Karpas-422 (cell line): ENCODE results near the gene TMEM126B. TPM values are rescaled to one million over a fixed set of nuclear protein-coding genes. Genes with fewer than 3 reads are reported as not detected.

ENCODE experiments used
- DNase-seq: peaks from one replicate; pipeline ENCODE4 v3.0.0-alpha.2; 2015
- H2AFZ ChIP-seq: fragments of 200-600 bp; sonication (generic); 2 replicates; pipeline ENCODE4 v1.6.1; 2014; ENCODE audit warnings: antibody characterized with exemption, low read length, mixed read lengths
- H3K27ac ChIP-seq: fragments of 200-600 bp; sonication (generic); 2 replicates; pipeline ENCODE4 v1.5.1; 2014; ENCODE audit warnings: mild to moderate bottlenecking, low read length, moderate library complexity
- H3K27me3 ChIP-seq: fragments of 200-600 bp; sonication (generic); 2 replicates; pipeline ENCODE4 v1.6.1; 2014; ENCODE audit warnings: low read length, mixed read lengths
- H3K36me3 ChIP-seq: fragments of 200-600 bp; sonication (generic); 2 replicates; pipeline ENCODE4 v1.6.1; 2014; ENCODE audit warnings: low read length, mixed read lengths; ENCODE audit not compliant: insufficient read depth
- H3K4me1 ChIP-seq: fragments of 200-600 bp; sonication (generic); 2 replicates; pipeline ENCODE4 v1.6.1; 2014; ENCODE audit warnings: mild to moderate bottlenecking, low read length, mixed read lengths
- H3K4me2 ChIP-seq: fragments of 200-600 bp; sonication (generic); 2 replicates; pipeline ENCODE4 v1.6.1; 2014; ENCODE audit warnings: low read length, low read depth, mild to moderate bottlenecking; ENCODE audit not compliant: poor library complexity, severe bottlenecking
- H3K4me3 ChIP-seq: fragments of 200-600 bp; sonication (generic); 2 replicates; pipeline ENCODE4 v1.5.1; 2014; ENCODE audit warnings: mild to moderate bottlenecking, antibody characterized with exemption, low read length, mixed read lengths
- H3K79me2 ChIP-seq: fragments of 200-600 bp; sonication (generic); 2 replicates; pipeline ENCODE4 v1.6.1; 2014; ENCODE audit warnings: mild to moderate bottlenecking, low read length, mixed read lengths
- H3K9ac ChIP-seq: fragments of 200-600 bp; sonication (generic); 2 replicates; pipeline ENCODE4 v1.6.0; 2014; ENCODE audit warnings: low read length
- H3K9me2 ChIP-seq: fragments of 200-600 bp; sonication (generic), shearing (Covaris generic); replicated peaks from 2 replicates; pipeline ENCODE4 v1.6.0; 2014; ENCODE audit warnings: mild to moderate bottlenecking, low read length, moderate library complexity; ENCODE audit not compliant: insufficient read depth
- H3K9me3 ChIP-seq: fragments of 300-700, 200-600 bp; sonication (generic); 2 replicates; pipeline ENCODE4 v1.6.1; 2014; ENCODE audit warnings: low read length, mixed read lengths
- H4K20me1 ChIP-seq: fragments of 200-600 bp; sonication (generic); 2 replicates; pipeline ENCODE4 v1.6.1; 2014; ENCODE audit warnings: mild to moderate bottlenecking, antibody characterized with exemption, low read length, low read depth; ENCODE audit not compliant: insufficient read depth
- total RNA-seq: library from RNA; depleted of rRNA; stranded (reverse); fragments of >200 nt; shearing (Covaris generic); gene quantifications from 2 replicates; pipeline ENCODE4 v1.2.3, GENCODE V29; 2014; ENCODE audit warnings: low replicate concordance; rRNA removed

Gene TMEM126B
- total RNA-seq, 1 experiment from 2014 or later: 188 TPM

DNA sequence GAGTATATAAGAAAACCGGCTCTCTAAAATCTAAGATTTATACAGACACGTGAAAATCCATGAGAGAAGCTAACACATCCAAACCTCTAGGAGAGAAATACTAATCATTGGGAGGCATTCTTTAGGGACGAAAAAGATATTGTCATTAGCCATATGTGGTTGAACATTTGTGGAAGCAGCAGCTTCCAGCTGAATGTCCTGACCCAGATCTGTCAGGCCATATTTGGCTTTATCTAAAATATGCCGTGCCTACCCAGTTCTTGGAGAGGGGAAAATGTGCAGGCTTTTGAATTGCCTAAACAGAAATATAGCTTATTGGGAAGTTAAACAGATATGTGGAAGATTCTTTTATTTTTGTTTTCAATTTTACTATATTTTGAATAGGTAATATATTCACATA is 51.2 kb downstream of the TMEM126B start:
- Histone ChIP-seq H3K9ac (no peak overlapping the region), H2AFZ (no peak overlapping the region), H3K36me3 (no peaks in the 10 kb centered on the region), H3K79me2 (no peaks in the 10 kb centered on the region), H3K4me2 (no peak overlapping the region), H3K9me2 (no peaks in the 10 kb centered on the region), H3K9me3 (no peaks in the 10 kb centered on the region), H3K4me3 (no peak overlapping the region), H3K27me3 (no peaks in the 10 kb centered on the region), H4K20me1 (no peaks in the 10 kb centered on the region), H3K4me1 (peaks cover 28% of the 10 kb centered on the region), H3K27ac (no peak overlapping the region)
- DNase-seq: no peak

DNA sequence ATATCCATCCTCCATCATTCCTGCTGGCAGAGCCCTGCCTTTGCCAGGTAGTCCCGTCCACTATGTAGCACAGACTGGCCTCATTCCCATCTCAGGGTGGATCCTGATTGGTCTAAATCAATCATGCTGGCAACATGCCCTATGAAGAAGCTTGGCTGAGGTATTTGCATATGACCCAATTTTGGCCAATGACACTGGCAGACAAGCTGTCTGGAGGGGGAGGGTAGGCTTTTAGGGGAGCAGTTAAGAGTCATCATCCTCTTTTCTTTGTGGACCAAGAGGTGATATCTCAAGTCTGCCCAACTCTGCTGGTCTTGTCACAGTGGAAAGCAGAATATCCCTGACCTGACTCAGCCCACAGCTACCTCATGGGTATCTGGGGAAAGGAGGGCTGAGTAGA is 52.5 kb downstream of the TMEM126B start:
- peak; percentile 84 for DNase-seq
- Histone ChIP-seq H3K9ac (no peak overlapping the region), H3K4me3 (no peak overlapping the region), H3K4me2 (peak overlapping the region; percentile 85), H3K27me3 (no peaks in the 10 kb centered on the region), H3K9me3 (no peaks in the 10 kb centered on the region), H3K36me3 (no peaks in the 10 kb centered on the region), H3K9me2 (no peaks in the 10 kb centered on the region), H4K20me1 (no peaks in the 10 kb centered on the region), H3K4me1 (peaks cover 28% of the 10 kb centered on the region), H2AFZ (no peak overlapping the region), H3K79me2 (no peaks in the 10 kb centered on the region), H3K27ac (no peak overlapping the region)

DNA sequence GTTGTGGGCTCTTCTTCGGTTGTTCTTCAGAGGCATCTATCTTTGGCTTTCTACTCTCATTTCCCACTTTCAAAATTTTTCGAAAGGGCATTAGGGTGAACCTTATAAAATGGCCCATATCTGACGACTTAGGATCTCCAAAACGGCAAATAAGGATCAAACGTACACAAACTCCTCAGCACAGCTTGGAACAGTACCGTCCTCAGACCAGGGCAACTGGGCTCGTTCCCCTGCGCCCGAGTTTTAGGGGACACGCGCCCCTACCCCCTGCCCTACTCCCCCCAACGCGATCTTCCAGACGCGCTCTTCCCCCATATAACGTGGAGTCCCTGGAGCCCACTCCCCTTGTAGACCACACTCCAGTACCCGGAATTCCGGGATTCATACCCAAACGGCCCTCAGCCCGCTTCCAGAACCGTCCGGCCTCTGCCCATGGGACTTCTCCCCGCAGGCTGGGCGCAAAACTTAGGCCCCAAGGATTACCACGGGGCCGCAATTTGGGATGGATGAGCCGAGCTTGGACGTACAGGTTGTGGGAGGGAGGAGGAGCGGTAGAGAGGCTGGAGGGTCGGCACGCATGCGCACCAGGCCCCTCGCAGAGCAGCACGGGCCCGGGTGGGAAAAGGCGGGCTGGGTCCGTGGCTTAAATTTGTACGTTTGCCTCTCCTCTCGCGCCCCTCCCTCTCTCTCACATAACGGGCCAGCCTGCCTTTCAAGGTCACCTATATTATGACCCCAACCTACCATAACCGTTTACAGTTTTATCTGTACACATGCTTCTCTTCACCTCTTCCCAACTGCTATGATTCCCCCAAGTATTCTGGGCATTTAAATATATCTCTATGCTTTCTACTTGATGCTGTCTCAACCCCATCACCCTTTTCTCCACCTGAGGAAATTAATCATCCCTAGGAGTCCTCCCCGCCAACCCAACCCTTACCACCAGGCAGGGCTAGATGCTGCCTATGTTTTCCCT is 54.2 kb downstream of the TMEM126B start:
- H3K27ac ChIP-seq: no peak overlapping the region

DNA sequence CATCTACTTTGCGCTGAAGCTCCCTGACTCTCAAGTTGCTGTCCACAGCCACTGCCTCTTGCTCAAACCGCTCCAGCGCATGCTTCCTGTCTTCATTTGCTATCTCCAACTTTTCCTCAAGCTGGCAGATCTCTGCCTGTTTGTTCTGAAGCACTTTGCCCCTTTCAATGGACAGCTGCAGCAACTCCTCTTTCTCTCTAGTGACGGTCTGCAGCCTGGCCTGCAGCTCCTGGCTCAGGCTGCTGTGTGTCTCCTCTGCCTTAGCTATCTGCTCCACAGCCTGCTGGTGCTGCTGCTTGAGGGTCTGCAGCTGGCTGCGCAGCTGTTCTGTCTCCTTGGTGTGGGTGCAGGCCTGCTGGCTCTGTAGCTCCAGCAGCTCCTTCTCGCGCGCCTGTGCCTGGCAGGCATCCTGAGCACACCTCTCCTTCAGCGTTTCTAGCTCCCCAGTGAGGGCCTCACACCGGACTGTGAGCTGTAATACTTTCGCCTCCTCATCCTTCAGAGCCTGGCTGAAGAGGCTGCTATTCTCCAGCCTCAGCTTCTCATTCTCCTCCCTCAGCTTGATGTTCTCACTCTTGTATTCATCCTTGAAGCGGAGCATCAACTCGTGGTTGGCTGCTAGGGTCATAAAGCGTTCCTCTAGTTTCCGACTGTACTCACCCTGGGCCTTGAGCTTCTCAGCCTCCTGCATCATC is 56.9 kb downstream of the TMEM126B start:
- Histone ChIP-seq H3K9me2 (no peaks in the 10 kb centered on the region), H3K36me3 (no peaks in the 10 kb centered on the region), H3K27ac (no peak overlapping the region), H3K4me1 (peaks cover 32% of the 10 kb centered on the region), H2AFZ (no peak overlapping the region), H3K9ac (no peak overlapping the region), H3K9me3 (no peaks in the 10 kb centered on the region), H3K4me2 (no peak overlapping the region), H3K27me3 (no peaks in the 10 kb centered on the region), H3K79me2 (no peaks in the 10 kb centered on the region), H3K4me3 (no peak overlapping the region), H4K20me1 (no peaks in the 10 kb centered on the region)
- DNase-seq: no peak

More for the DNA sequence above, 54.2 kb downstream of the TMEM126B start:
- H4K20me1 ChIP-seq: no peaks in the 10 kb centered on the region
- H3K4me2 ChIP-seq: peak overlapping the region; percentile 85
- peak overlapping the region; percentile 71 for H3K4me3 ChIP-seq
- H3K9me2 ChIP-seq: no peaks in the 10 kb centered on the region
- H2AFZ ChIP-seq: peak overlapping the region; percentile 91
- no peaks in the 10 kb centered on the region for H3K9me3 ChIP-seq
- H3K27me3 ChIP-seq: no peaks in the 10 kb centered on the region
- H3K4me1 ChIP-seq: peaks cover 32% of the 10 kb centered on the region
- H3K79me2 ChIP-seq: no peaks in the 10 kb centered on the region
- DNase-seq: peak; percentile 93
- H3K36me3 ChIP-seq: no peaks in the 10 kb centered on the region
- H3K9ac ChIP-seq: peak overlapping the region; percentile 78

DNA sequence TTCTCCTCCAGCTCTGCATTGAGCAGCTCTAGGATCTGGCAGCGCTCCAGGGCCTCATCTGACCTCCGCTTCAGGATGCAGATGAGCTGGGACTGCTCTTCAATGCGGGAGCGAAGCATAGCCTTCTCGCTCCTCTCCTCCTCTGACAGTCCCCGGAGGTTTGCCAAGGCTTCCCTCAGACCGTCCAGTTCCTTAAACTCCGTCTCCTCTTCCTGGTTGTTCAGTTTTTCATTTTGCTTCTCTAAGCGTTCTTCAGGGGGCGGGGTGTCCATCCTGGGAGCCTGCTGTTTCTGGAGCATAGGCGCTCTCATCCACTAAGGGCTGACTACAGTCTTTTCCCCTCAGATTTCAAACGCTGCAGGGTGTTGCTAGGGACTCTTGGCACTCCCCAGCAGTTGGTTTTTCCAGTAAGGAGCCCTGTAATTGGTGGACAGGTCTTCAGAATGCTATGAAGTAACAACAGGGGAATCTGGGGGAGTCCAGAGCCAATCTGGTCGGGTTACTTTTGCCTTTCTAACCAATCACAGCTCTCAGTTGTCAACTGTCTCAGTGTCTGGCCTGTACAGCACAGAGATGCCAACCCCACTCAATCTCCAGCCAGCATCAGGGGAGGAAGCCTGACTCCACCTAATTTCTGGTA is 57.5 kb downstream of the TMEM126B start, which contains the start of gene CCDC89:
TSS of gene CCDC89 (minus strand) at position 376 of the 640 bp plus-strand sequence. CDS start at position 311, 65 bp downstream.
- peak within 1 kb of the TSS; percentile 8; the same call in 1 of the 2 replicates for H2AFZ ChIP-seq
- peak; percentile 76 for DNase-seq
- H3K27me3 ChIP-seq: no peaks in the 10 kb centered on the region
- no peaks in the 10 kb centered on the region for H4K20me1 ChIP-seq
- H3K4me3 ChIP-seq: no peak within 1 kb of the TSS
- peaks cover 29% of the 10 kb centered on the region for H3K4me1 ChIP-seq
- no peak within 1 kb of the TSS for H3K9ac ChIP-seq
- H3K9me2 ChIP-seq: no peaks in the 10 kb centered on the region
- no peaks in the 10 kb centered on the region for H3K9me3 ChIP-seq
- no peaks in the 10 kb centered on the region for H3K36me3 ChIP-seq
- H3K79me2 ChIP-seq: no peaks in the 10 kb centered on the region
- H3K27ac ChIP-seq: no peak within 1 kb of the TSS
- no peak within 1 kb of the TSS for H3K4me2 ChIP-seq

Other genes starting within 250 kb of the TMEM126B start
- gene DLG2, start 1.2 kb upstream of the TMEM126B start, total RNA-seq: 2.7 and 6.9 TPM in 2 replicates
- gene TMEM126A, start 19.4 kb downstream of the TMEM126B start, total RNA-seq: 29.3 and 77.2 TPM in 2 replicates
- gene CREBZF, start 36.5 kb downstream of the TMEM126B start, total RNA-seq: 230 and 297 TPM in 2 replicates
- 0.37 and 0.40 TPM in 2 replicates for gene CCDC89, start 57.6 kb downstream of the TMEM126B start, total RNA-seq
- gene SYTL2, start 182.5 kb downstream of the TMEM126B start, total RNA-seq: 0.69 and 0.75 TPM in 2 replicates
- not detected in 2 replicates for gene CCDC83, start 226.8 kb downstream of the TMEM126B start, total RNA-seq